Loucy (cell line): ENCODE results near the gene IL3RA.

ENCODE experiments used
- EZH2phosphoT487 ChIP-seq: fragments of 200-600 bp; IDR thresholded peaks from 2 replicates; pipeline ENCODE4 v1.6.1; 2018; ENCODE audit warnings: antibody characterized with exemption, mild to moderate bottlenecking, moderate library complexity, borderline replicate concordance
- TF ChIP-seq, protein P1 (sequence below): fragments of 200-600 bp; sonication (generic); conservative IDR thresholded peaks from 2 replicates; pipeline ENCODE4 v1.5.1; 2014; ENCODE audit warnings: mild to moderate bottlenecking, antibody characterized with exemption, low read length

DNA sequence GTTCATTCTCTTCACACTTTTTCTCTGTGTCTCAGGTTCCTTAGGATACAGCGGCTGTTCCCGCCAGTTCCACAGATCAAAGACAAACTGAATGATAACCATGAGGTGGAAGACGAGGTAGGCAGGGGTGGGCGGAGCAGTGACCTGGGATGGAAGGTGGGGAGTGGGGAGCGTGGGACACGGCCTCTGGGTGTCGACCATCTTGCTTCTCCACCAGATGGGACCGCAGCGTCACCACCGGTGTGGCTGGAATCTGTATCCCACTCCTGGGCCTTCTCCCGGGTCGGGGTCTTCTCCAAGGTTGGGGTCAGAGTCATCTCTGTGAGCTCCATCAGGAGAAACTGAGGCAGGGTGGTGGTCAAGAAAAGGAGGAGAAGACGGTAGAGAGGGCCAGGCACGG lies 31.2 kb upstream of the IL3RA start:
- TF ChIP-seq, protein P1, sequence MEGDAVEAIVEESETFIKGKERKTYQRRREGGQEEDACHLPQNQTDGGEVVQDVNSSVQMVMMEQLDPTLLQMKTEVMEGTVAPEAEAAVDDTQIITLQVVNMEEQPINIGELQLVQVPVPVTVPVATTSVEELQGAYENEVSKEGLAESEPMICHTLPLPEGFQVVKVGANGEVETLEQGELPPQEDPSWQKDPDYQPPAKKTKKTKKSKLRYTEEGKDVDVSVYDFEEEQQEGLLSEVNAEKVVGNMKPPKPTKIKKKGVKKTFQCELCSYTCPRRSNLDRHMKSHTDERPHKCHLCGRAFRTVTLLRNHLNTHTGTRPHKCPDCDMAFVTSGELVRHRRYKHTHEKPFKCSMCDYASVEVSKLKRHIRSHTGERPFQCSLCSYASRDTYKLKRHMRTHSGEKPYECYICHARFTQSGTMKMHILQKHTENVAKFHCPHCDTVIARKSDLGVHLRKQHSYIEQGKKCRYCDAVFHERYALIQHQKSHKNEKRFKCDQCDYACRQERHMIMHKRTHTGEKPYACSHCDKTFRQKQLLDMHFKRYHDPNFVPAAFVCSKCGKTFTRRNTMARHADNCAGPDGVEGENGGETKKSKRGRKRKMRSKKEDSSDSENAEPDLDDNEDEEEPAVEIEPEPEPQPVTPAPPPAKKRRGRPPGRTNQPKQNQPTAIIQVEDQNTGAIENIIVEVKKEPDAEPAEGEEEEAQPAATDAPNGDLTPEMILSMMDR, result no peak
- TF ChIP-seq EZH2phosphoT487, result no peak
